Stimulated activated CD4-positive, alpha-beta T cell treated with anti-CD3 and anti-CD28 coated beads, Interleukin-15, amount 100 ng/mL, for 1 hour (primary cell): ENCODE measurements around the gene RGS9BP.
"Not testable (repeated sequence)": the region's sequence is repeated elsewhere in the genome, so short reads cannot be mapped to it uniquely, and the experiment has no call there.

Experiments
- DNase-seq, 2 donors: peaks; one replicate each; pipeline ENCODE4 v3.0.0-alpha.2; 2020; ENCODE audit warnings: low read depth in 1 of 2, low spot score in 1 of 2

RGS9BP gene

DNA sequence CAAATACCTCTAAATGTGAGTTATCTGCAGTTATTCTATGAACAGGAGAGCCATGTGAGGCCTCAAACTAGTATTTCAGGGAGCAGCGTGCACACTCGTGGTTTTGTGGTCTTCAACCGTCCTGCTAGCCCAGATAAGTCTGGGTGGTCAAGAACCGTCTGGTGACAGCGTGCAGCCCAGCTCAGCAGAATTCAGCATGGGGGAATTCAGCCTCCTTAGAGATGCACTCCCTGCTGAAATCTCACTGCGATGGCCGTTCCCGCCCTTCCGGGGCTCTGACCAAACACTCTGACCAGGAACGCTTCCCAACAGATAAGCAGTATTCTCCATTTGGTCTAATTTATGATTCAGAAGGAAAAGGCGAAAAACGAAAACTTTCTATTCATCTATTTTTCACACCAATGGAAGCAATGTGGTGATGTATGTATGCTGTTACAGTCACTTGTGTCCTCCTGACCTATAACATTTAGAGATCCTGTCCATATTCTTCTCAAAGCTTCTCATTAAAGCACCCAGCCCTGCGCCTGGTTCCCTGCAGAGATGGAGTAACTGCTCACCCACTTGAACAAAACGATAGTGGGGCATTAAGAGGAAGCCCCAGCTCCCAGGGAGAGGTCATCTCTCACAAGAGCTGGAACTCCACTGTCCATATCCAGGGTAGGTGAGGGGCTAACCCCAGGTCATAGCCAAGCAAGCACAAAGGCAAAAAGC, 3.6 kb upstream of the RGS9BP start:
- no peak for DNase-seq

DNA sequence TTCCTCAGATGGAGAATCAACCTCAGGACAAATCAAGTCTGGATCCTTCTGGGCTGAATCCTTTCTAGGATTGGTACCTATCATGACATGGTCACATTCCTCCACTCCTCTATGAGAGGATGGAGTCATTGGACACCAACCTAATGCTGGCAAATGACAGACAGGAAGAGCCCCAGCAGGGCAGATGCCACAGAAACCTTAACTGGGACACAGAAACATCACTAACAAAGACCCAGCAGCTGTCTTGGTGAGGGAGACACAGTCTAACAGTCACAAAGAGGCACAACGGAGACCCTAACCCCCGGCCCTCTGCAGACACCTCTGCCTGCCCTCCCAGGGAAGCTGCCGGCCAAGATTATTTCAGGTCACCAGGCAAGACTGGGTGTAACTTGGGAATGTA, 2.8 kb upstream of the RGS9BP start:
- no peak for DNase-seq

DNA sequence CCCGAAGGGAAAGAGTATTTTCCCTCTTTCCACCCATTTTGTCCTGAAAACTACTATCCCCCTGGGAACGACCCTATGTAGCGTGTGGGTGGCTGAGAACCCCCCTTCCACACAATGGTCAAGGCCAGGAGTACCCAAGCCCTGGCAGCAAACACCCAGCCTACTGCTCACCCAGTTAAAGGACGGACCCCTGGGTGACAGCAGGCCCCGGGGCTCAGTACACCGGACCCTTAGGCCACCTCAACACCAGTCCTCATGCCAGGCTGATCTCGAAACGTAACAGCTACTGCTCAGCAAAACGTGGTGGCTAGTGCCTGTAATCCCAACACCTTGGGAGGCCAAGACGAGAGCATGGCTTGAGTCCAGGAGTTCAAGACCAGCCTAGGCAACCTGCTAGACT, 2.1 kb upstream of the RGS9BP start:
- no peak for DNase-seq

DNA sequence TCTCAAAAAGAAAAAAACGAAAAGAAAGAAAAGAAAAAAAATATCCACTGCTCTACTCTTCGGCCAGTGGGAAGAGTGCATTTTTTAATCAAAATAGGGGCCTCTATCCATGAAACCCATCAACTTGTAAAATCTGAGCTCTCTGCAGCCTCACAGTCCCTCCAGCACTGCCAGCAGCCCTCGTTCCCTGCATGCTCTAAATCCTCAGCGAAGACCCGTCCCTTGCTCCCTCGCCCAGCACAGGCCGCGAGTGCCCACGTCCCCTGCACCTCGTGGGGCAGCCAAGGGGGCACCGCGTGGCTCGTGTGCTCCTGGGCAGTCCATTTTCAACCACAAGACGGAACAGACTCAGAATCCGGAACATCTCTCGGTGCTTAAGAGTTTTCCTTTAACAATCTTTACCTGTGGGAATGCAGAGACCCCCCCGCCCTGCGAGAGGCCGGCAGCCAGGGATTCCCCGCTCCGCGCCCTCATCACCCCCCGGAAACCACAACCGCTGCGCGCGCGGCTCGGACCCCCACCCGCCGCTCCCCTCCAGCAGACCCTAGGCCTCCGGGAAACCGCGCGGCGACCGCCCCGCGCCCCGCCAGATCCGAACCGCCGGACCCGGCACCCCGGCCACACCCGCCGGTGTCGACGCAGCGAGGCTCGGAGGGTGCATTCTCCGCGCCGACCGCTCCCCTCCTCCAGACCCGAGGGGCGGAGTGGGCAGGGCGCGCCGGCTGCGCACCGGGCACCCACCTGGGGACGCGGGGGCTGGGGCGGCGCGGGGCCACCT, 1.3 kb upstream of the RGS9BP start:
- no peak for DNase-seq

DNA sequence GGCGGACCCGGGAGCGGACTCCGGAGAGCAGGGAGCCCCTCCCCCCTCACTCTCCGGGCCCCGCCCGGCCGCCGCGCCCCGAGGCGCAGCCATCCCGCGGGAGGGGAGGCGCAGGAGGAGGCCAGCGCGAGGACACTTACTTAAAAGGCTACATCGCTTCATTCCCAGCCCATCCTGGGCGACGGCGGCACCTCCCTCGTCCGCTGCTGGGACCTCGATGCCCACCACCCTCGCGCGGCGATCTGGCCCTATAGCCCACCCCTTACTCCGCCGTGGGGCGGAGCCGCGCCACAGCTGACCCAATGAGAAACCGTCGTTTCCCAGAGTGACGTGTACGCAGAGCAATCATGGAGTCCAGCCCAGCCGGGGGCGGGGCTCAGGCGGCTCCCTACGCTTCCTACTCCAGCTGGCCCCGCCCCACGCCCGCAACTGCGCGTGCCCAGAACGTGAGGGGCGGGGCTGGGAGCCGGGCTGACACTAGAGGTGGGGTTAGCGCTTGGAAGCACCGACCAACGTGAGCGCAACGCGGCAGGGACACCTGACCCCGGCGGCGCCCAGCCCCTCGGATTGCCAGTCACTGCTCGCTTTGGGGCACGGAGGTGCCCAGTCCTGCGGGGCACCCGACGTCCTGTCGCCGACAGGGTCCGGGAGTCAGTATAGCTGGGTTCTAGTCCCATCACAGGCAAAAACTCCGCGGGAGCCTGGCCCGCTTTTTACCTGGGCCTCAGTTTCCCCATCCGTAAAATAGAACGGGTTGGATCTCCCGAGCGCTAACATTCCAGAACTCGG, 523 bp upstream of the RGS9BP start, which contains the start of gene ANKRD27:
ANKRD27 (minus strand) TSS at position 250 of the 789 bp plus-strand sequence. CDS start 16,165 bp downstream, outside the sequence.
- peak; percentile 97 to 98 for DNase-seq

DNA sequence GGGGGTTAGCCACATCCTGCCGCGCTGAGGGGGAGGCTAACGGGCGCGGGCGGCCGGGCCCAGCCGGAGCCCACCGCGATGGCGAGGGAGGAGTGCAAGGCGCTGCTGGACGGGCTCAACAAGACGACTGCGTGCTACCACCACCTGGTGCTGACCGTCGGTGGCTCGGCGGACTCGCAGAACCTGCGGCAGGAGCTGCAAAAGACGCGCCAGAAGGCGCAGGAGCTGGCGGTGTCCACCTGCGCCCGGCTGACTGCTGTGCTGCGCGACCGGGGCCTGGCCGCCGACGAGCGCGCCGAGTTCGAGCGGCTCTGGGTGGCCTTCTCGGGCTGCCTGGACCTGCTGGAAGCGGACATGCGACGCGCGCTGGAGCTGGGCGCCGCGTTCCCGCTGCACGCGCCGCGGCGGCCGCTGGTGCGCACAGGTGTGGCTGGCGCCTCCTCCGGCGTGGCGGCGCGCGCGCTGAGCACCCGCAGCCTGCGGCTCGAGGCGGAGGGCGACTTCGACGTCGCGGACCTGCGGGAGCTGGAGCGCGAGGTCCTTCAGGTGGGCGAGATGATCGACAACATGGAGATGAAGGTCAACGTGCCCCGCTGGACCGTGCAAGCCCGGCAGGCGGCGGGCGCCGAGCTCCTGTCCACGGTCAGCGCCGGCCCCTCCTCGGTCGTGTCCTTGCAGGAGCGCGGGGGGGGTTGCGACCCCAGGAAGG, 692 bp downstream of the RGS9BP start:
- DNase-seq: peak in 1 of 2 donors; percentile 12

DNA sequence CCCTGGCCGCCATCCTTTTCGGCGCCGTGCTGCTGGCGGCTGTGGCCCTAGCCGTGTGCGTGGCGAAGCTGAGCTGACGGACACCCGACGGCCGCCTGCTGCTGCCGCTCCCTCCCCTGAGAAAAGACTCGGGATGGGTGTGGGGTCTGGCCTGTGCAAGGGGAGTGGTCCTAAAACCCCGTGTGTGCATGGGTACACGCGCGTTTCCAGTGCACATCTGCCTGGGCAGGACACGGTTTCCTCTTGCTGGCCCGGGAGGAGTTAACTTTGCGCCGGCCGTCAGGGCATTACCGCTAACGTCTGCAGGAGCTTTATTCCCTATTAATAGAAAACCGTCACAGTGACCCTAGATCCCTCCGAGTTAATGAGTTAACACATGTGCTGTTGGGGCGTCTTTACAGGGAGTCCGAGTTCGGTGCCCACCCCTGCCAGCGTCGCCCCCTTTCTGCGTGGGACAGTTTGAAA, 1.3 kb downstream of the RGS9BP start:
- no peak for DNase-seq

DNA sequence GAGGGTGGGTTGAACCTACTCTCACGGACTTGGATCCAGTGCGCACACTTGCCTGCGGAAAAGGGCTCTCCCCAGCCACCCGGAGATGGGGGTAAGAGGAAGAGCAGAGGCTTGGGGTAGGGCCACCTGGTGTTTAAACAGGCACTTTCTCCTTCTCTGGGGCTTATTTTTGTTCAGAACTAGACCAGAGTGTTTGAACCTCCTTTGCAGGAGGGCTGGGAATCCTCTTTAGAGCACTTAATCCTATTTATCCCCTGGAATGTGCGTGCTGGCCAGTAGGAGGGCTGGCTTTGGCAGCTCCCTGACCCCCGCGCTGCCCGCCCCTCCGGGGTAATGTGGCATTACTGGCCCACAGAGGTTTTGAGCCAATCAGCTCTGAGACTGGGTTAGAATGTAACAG, 2.0 kb downstream of the RGS9BP start:
- DNase-seq: no peak

DNA sequence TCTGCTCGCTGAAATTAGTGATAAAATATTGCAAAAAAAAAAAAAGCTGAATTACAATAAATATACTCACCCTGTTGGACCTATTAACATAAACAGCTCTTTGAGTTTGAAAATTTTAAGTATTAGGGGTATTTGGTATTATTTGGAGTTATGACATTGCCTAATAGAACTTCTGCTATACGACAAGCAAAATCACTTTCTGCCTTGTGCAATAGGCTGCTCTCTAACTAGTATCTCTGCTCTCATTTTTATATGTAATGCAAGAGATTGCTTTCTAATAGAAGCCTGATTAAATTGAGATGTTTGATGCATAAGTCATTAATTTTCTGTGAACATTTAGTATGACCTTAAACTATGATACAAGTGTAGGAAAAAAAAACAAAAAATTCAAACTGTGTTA, 5.3 kb downstream of the RGS9BP start:
- no peak for DNase-seq

DNA sequence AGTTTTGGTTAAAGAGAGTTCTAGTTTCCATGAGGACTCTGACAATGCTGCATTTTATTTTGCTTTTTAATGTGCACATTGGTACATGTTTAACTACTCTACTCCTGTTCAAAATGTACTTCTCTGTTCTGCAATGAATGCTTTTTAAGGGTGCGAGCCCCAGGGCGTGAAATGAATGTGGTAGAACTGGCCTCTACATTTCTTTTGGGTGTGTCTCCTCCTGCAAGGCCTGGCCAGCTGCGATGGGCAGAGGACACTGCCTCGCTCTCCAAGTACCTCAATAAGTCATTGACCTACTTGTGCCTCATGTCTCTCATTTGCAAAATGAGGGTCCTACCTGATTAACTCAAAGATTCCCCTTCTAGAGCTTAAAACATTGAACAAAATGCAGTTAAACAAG, 6.7 kb downstream of the RGS9BP start:
- DNase-seq: no peak

DNA sequence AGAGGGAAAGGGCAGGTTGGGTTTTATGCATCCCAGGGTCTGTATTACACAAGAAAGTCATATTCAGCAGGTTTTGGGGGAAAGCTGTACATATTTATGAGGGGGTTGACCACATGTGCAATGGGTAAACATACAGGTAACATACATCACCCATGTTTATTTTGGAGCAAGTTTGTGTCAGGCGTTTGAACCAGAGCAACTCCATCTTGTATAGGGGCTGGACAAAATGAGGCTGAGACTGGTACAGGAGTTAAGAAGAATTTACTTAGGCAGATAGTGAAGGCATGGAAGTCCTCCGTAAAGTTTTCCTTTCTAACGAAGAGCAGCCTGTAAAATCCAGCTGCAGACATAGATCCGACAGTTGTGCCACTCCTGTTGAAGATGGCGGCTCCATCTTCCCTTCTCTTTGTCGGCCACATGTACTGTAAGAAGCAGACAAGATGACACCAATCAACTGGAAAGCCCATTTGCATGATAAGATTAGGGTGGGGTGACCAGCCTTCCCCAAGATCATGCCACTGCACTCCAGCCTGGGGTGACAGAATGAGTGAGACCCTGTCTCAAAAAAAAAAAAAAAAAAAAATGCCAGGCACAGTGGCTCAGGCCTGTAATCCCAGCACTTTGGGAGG, 11.3 kb downstream of the RGS9BP start:
- DNase-seq: no peak

DNA sequence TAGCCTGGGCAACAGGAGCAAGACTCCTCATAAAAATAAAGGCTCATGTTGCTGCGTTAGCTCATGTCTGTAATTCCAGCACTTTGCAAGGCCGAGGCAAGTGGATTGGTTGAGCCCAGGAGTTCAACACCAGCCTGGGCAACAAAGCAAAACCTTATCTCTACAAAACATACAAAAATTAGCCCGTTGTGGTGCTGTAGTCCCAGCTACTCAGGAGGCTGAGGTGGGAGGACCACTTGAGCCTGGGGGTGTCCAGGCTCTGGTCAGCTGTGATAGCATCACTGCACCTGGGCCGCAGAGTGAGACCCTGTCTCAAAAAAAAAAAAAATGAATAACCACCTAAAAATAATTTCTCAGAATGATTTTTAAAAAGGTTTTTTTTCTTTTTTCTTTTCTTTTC, 12.0 kb downstream of the RGS9BP start:
- DNase-seq: no peak

DNA sequence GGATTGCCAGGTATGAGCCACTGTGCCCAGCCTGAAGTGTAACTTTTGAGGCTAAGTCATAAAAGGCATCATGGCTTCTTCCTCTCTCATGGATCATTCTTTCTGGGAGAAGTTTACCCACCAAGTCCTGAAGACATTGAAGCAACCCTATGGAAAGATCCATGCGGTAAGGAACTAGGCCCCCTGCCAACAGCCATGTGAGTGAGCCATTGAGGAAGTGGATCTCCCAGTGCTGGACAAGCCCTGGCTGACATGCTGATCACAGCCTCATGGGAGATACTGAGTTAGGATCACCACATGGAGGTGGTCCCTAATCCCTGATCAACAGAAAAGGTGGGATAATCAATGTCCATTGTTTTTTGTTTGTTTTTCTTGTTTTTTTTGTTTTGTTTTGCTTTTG, 12.7 kb downstream of the RGS9BP start:
- no peak for DNase-seq

DNA sequence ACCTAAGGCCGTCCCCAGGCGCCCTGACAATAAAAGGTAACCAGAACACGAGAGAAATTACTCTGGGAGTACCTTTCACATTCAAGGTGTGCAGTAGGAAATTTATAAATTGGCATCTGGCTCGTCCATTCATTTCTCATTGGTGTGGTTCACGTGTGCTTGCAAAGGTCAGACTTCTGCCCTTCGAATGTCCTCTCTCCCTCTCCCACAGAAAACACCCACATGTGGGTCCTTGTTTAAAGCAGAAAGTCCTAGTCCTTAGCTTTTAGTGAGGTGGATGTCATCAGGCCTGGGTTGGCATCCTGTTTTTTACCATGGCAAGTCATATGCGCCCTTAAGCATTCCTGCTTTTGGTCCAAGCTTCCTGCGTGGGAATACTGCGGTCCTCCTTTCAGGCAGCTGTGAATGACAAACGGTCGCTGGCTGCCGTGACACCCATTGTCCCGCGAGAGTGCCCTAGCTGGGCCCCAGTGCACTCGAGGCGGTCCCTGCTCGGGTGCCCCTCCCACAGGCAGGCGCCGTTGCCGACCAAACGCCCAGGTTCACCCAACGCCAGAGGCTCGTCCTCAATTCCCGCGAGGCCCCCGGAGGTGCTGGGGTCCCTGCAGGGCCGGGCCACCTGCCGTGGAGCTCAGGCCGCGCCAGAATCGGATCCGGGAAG, 15.8 kb downstream of the RGS9BP start, which contains the start of gene NUDT19:
NUDT19 (plus strand) TSS at position 531 of the 661 bp plus-strand sequence. CDS start 140 bp downstream, outside the sequence.
- DNase-seq: peak; percentile 56 to 69

DNA sequence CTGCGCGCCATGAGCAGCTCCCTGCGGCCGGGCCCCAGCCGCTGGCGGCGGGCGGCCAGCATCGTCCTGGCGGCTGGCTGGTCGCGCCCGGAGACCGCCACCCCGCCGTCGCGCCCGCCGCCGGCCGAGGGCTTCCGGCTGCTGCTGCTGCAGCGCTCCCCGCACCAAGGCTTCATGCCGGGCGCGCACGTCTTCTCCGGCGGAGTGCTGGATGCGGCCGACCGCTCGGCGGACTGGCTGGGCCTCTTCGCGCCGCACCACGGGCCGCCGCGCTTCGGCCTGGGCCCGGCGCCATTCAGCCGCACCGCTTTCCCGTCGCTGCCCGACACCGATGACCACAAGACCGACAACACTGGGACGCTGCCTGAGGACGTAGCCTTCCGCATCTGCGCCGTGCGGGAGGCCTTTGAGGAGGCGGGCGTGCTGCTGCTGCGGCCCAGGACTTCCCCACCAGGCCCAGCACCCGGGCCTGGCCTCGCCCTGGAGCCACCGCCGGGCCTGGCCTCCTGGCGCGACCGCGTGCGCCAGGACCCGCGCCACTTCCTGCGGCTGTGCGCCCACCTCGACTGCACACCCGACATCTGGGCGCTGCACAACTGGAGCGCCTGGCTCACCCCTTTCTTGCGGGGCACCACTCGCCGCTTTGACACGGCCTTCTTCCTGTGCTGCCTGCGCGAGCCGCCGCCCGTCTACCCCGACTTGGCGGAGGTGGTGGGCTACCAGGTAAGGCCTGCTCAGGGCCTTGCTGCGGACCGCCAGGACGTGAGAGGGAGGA, 16.5 kb downstream of the RGS9BP start:
- peak in 1 of 2 donors; percentile 36 for DNase-seq

DNA sequence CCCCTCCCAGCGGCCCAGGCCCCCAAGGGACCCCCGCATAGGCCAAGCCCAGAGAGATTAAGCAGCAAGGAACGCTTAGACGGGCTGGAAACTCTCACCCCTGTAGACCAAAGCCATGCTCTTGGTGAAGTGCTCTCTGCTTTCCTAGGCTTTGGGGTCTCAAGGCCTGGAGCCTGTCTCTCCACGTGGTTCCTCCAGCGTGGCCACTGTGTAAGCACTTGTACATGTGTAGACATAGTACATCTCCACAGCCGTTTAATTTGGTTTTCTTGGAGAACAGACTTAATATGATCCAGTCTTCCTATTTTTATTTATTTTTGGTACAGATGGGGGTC, 17.0 kb downstream of the RGS9BP start:
- no peak for DNase-seq

DNA sequence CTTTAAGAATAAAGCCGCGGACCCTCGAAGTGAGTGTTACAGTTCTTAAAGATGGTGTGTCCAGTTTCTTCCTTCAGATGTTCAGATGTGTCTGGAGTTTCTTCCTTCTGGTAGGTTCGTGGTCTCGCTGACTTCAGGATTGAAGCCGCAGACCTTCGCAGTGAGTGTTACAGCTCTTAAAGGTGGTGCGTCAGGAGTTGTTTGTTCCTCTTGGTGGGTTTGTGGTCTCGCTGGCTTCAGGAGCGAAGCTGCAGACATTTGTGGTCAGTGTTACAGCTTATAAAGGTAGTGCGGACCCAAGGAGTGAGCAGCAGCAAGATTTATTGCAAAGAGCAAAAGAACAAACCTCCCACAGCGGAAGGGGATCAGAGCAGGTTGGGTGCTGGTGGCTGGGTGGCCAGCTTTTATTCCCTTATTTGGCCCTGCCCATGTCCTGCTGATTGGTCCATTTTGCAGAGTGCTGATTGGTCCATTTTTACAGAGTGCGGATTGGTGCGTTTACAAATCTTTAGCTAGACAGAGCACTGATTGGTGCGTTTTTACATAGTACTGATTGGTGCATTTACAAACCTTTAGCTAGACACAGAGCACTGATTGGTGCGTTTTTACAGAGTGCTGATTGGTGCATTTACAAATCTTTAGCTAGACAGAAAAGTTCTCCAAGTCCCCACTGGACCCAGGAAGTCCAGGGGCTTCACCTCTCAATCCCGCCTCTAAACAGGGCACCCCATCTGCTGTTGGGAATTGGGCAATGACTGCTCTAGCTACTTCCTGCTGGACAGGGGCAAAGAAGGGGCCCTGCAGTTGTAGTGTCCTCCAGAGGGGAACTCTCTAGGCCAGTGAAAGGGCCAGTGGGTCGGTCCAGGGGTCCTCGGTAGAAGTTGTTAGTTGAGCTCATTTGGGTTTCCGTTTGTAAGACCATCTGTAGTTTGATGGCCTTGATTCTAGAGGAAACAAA, 17.8 kb downstream of the RGS9BP start:
- DNase-seq: peak in 1 of 2 donors; percentile 13

DNA sequence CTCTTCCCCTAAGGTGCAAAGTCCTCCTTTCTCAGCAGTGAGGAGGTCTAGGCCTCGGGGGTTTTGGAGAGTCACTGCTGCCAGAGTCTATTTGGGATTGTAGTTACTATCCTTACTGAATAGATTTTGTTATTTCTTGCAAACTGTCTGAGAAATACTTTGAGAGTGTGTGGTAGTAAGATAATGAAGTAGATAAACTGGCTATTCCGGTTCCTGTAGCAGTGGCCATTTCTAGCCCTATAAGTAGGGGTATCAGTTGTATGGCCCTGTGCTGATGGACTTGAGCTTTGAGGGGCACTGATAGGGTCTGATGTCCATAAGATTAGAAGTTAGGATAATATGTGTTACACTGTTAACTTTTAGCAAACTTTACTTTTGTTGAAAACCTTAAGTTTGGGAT, 18.7 kb downstream of the RGS9BP start:
- DNase-seq: not testable (repeated sequence)
